RCC 7860 (cell line): Measurements from ENCODE around the gene RNF149.
"Not testable (repeated sequence)": the region's sequence is repeated elsewhere in the genome, so short reads cannot be mapped to it uniquely, and the experiment has no call there.

Source experiments
- DNase-seq: peaks from one replicate; pipeline ENCODE4 v3.0.0-alpha.2; 2015; ENCODE audit warnings: low spot score
- FAIRE-seq: peaks from 2 replicates; lab custom pipeline; 2012; peaks lifted over from hg19 to GRCh38; lab: Jason Lieb, UNC

RNF149 gene

GRCh38 chr2:101235956-101236355 lies 72.5 kb downstream of the RNF149 start:
- FAIRE-seq, DNase-seq: not testable (repeated sequence)

GRCh38 chr2:101234169-101234938 lies 74.1 kb downstream of the RNF149 start:
- peak; percentile 38 for FAIRE-seq
- DNase-seq, result peak; percentile 41

GRCh38 chr2:101232770-101233169 lies 75.7 kb downstream of the RNF149 start:
- no peak for DNase-seq
- no peak for FAIRE-seq

GRCh38 chr2:101231937-101232730 lies 76.4 kb downstream of the RNF149 start:
- DNase-seq (no peak), FAIRE-seq (no peak)

- DNase-seq (peak; percentile 52), FAIRE-seq (peak; percentile 58)
Measured at GRCh38 chr2:101231240-101231639, 77.3 kb downstream of the RNF149 start.

- FAIRE-seq (peak; percentile 88), DNase-seq (peak; percentile 89)
Measured at GRCh38 chr2:101230541-101231001, 77.9 kb downstream of the RNF149 start.
